Activated T-cell treated with anti-CD3 and anti-CD28 coated beads for 48 hours (primary cell): Measurements from ENCODE around the gene ZNF839.
A peak's percentile ranks its signal among the peaks of the same experiment; 100 is the strongest.
"Not testable (repeated sequence)": the region's sequence is repeated elsewhere in the genome, so short reads cannot be mapped to it uniquely, and the experiment has no call there.

Experiments used
- DNase-seq: peaks from one replicate; pipeline ENCODE4 v3.0.0-alpha.2; 2020; ENCODE audit warnings: low read depth

Gene ZNF839

DNA sequence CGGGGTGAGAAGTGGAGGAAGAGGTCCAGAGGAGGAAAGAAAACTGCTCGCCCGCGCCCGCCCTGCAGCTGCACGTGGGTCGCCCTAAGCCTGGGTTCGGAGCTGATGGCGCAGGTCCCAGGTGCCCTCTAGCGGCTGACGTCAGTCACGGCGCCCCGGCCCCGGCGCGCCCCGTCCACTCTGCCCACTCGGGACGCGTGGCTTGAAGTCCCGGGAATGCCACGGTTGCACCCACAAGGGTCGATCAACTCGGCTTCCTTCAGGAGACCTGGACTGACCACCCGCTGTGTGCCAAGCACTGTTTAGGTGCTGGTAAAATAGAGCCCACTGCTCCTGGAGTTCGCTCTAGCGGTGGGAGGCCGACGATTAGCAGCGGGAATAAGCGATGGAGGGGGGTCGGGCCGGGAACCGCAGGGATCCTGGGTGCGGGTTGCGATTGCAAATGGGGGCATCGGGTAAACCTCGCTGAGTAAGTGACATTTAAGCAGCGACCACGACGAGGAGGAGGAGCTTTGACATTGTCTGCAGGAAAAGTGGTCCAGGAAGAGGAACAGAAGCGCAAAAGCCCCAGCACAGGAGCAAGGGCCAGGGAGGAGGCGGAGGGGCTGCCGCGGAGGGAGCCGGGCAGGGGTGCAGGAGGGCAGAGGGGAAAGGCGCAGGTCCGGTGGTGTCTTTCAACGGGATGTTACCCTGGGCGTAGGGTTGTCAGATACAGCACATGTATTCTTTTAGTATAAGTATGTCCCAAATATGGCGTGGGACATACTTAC, 5.1 kb upstream of the ZNF839 start:
- peak; percentile 78 for DNase-seq

DNA sequence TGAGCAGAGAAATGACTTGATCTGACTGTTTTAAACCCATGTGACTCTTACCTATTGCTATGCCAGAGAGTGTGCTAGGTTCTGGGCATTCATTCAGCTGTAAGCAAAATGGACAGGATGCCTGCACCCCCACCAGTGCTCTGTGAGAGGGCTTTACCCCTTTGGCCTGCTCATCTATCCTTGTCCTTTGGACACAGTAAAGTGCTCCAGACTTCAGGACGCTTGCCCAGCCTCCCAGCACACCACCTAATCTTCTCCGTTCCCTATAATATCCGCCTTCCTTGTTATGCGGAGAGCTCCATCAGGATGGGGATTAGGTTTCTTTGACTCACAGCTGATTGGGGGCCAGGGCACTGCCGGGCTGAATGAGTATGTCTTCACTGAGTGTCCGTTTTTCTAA, 4.4 kb upstream of the ZNF839 start:
- no peak for DNase-seq

DNA sequence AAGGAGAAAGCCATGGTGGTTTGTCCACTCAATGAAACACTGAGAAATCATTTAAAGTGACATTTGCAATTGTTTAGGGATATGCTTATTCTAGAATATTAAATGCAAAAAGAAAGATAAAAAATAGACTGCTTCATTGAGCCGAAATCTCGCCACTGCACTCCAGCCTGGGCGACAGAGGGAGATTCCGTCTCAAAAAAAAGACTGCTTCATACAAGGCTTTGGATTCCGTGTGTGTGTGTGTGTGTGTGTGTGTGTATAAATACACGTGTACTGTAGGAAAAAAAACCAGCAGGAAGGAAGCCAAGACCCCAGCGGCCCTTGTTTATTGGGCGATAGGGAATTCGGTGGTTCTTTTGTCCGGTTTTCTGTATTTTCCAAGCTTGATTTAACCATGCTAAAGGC, 3.2 kb upstream of the ZNF839 start:
- no peak for DNase-seq

- peak; percentile 96 for DNase-seq
Measured at GRCh38 chr14:102316743-102317563, 2.6 kb upstream of the ZNF839 start.

GRCh38 chr14:102317564-102318248, 1.8 kb upstream of the ZNF839 start:
- DNase-seq: no peak

GRCh38 chr14:102318781-102319276, 717 bp upstream of the ZNF839 start:
- DNase-seq: no peak

DNA sequence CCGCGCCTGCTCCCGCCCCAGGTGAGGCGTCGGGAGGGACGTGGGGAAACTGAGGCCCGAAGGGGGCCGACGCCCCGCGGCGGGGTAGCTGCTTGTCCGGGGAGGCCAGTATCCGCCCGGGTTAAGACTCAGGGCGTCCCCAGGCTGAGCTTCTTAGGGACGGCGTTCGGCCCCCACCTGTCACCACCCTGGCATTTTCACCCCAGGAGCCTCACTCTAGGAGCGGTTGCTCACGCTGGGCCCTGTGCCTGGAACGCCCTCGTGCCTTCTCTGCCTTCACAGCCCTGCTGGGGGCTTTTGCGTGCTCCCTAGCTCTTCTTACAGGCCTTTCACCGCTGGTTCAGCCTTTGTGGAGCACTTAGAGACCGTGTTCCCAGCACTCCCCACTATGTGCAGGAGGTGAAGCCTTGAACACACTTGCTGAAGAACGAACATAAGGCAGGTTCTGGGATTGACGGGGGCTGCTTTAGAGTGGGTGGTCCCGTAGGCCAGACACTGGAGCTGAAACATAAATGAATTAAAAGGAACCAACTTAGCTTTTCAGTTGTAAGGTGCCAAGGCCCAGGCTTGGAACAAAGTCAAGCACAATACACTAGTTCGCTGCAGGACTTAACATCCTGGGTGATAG, 601 bp downstream of the ZNF839 start:
- DNase-seq: peak; percentile 20

GRCh38 chr14:102320671-102321455, 1.3 kb downstream of the ZNF839 start:
- DNase-seq: no peak

DNA sequence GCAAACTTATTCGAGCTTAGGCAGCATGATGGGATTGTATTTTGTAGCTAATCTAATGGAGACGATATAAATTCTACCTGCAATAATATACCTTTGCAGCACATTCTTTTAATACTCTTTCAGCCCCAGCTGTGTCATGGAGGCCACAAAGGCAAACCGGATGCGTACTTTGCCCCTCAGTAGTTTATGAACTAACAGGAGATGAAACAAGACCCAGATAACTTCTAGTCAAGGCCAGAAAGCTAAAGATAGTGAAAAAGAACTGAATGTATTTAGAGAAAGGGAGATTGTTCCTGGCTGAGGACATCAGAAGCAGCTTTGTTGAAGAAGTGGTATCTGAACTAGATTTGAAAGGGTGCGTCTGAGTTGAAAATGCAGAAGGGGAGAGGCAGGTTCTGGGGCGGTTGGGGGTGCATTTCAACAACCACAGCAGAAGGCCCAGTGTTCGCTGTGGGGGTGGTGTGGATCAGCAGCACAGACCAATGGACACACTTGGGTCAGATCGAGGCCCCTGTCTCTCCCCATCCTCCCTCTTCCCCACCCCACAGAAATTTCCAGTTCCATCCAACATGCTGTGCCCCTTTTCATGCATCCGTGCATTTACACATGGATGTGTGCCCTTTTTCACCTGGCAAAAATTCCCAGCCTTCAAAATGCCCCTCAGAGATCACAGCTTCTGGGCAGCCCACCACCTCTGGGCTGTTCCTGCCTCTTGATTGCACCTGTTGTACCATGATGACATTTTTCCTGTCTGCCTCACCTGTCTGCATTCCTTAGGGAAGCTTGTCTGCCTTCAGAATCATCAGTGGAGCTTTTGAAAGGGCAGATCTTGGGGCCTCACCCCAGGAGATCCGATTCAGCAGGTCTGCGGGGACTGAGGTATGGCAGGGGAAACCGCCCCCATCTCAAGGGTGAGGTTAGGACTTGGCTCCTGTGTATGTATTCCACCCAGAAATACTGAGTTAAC, 2.2 kb downstream of the ZNF839 start:
- DNase-seq: no peak

GRCh38 chr14:102323102-102323501, 3.6 kb downstream of the ZNF839 start:
- DNase-seq: no peak

DNA sequence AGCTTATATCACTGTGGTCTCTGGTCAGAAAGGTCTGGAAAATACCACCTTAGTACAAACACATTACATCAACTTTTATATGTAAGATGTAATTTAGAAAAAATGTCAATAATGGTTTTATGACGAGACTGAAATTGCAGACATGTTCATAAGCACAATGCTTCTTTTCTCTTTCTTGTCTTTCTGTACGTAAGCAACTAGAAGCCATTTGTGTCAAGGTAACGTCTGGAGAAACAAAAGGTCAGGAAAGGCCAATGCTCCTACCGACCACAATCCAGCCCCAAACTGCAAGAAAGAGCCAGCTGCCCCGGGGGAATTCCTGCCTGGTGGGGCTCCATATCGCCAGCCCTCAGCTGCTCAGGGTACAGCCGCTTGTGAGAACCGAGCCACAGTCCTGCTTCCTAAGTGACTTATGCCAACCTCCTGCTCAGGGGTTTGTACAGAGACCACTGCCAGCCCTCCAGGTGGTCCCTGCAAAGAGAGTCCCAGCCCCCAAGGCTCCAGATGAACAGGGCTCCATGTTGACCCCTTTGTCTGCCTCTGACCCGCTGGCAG, 6.3 kb downstream of the ZNF839 start:
- DNase-seq: no peak

- no peak for DNase-seq
Measured at GRCh38 chr14:102326583-102326982, 7.0 kb downstream of the ZNF839 start.

DNA sequence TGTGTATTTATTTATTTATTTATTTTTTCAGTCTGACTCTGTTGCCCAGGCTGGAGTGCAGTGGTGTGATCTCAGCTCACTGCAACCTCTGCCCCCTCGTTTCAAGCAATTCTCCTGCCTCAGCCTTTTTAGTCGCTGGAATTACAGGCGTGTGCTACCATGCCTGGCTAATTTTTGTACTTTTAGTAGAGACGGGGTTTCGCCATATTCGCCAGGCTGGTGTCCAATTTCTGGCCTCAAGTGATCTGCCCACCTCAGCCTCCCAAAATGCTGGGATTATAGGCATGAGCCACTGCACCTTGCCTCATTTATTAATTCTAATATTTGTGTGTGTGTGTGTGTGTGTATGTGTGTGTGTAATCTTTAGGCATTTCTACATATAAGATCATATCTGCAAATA, 9.8 kb downstream of the ZNF839 start:
- not testable (repeated sequence) for DNase-seq

- no peak for DNase-seq
Measured at GRCh38 chr14:102330806-102331205, 11.3 kb downstream of the ZNF839 start.

DNA sequence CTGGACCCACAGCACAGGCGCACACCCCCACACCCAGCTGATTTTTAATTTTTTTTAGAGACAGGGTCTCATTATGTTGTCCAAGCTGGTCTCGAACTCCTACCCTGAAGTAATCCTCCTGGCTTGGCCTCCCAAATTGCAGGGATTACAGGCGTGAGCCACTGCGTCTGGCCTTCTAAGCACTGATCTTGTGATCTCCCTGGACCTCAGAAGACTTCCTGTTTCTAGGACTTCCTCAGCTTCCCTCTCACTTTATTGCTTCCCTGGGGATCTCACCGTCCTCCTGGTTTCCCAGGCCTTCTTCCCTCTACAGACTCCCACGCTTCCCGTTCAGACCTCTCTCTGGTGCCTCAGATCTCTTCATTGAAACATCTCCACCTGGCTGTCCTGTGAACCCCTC, 13.8 kb downstream of the ZNF839 start:
- DNase-seq: no peak

GRCh38 chr14:102333795-102334705, 14.5 kb downstream of the ZNF839 start:
- DNase-seq: no peak

- no peak for DNase-seq
Measured at GRCh38 chr14:102335163-102335562, 15.6 kb downstream of the ZNF839 start.

- no peak for DNase-seq
Measured at GRCh38 chr14:102338724-102339123, 19.2 kb downstream of the ZNF839 start.

DNA sequence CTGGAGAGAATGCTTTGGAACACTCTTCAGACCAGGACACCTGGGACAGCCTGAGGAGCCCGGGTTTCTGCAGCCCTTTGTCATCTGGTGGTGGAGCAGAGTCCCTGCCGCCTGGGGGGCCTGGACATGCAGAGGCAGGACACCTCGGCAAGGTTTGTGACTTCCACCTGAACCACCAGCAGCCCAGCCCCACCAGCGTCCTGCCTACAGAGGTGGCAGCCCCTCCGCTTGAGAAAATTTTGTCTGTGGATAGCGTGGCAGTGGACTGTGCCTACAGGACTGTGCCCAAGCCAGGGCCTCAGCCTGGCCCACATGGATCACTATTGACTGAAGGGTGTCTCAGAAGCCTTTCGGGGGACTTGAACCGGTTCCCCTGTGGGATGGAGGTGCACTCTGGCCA, 22.0 kb downstream of the ZNF839 start:
- no peak for DNase-seq
